HG03025 (cell line): Measurements from ENCODE around the gene TUBB6.
A peak's percentile ranks its signal among the peaks of the same experiment; 100 is the strongest.

Source experiments
- ATAC-seq: cut with Tn5 transposase; IDR thresholded peaks from one replicate; pipeline ENCODE4 v1.9.1; 2021; ENCODE audit warnings: mild to moderate bottlenecking, moderate library complexity; ENCODE audit not compliant: unreplicated experiment, low FRiP score

Gene TUBB6

GRCh38 chr18:12290086-12290485, 18.0 kb upstream of the TUBB6 start:
- no peak for ATAC-seq

- no peak for ATAC-seq
Measured at GRCh38 chr18:12291161-12291560, 16.9 kb upstream of the TUBB6 start.

GRCh38 chr18:12291690-12292089, 16.4 kb upstream of the TUBB6 start:
- no peak for ATAC-seq

GRCh38 chr18:12293831-12294230, 14.2 kb upstream of the TUBB6 start:
- ATAC-seq, result no peak

GRCh38 chr18:12295389-12296086, 12.5 kb upstream of the TUBB6 start:
- ATAC-seq, result no peak

- ATAC-seq, result no peak
Measured at GRCh38 chr18:12296087-12296403, 12.0 kb upstream of the TUBB6 start.

- no peak for ATAC-seq
Measured at GRCh38 chr18:12296457-12296856, 11.6 kb upstream of the TUBB6 start.

GRCh38 chr18:12299862-12300261, 8.2 kb upstream of the TUBB6 start:
- no peak for ATAC-seq

GRCh38 chr18:12301263-12302005, 6.6 kb upstream of the TUBB6 start:
- no peak for ATAC-seq

- no peak for ATAC-seq
Measured at GRCh38 chr18:12302391-12303147, 5.5 kb upstream of the TUBB6 start.

GRCh38 chr18:12304351-12305210, 3.5 kb upstream of the TUBB6 start:
- ATAC-seq, result no peak

- ATAC-seq, result no peak
Measured at GRCh38 chr18:12305211-12305610, 2.8 kb upstream of the TUBB6 start.

- no peak for ATAC-seq
Measured at GRCh38 chr18:12305930-12306629, 2.0 kb upstream of the TUBB6 start.

GRCh38 chr18:12306752-12307700, 1.0 kb upstream of the TUBB6 start:
- no peak for ATAC-seq

- peak; percentile 48 for ATAC-seq
Measured at GRCh38 chr18:12308386-12309100, 502 bp downstream of the TUBB6 start.

- no peak for ATAC-seq
Measured at GRCh38 chr18:12309683-12310198, 1.7 kb downstream of the TUBB6 start.

GRCh38 chr18:12310762-12311161, 2.7 kb downstream of the TUBB6 start:
- ATAC-seq, result no peak

GRCh38 chr18:12312976-12313375, 4.9 kb downstream of the TUBB6 start:
- no peak for ATAC-seq
